Peyer's patch (tissue), 4 donors: ENCODE results near the gene CCNT1. TPM values are rescaled to one million over a fixed set of nuclear protein-coding genes. Genes with fewer than 3 reads are reported as not detected.
"Not testable (repeated sequence)": the region's sequence is repeated elsewhere in the genome, so short reads cannot be mapped to it uniquely, and the experiment has no call there.

Experiments
- DNase-seq, 3 donors: peaks; one replicate each; pipeline ENCODE4 v3.0.0-alpha.2; 2017 to 2019
- H3K27ac ChIP-seq, 4 donors: fragments of 200-600 bp; sonication (generic); one replicate each; pipeline ENCODE4 v1.5.1; 2016 to 2019
- H3K27me3 ChIP-seq, 2 donors: fragments of 200-600 bp; sonication (generic); one replicate each; pipeline ENCODE4 v1.5.1; 2019
- H3K36me3 ChIP-seq, 3 donors: fragments of 200-600 bp; sonication (generic); one replicate each; pipeline ENCODE4 v1.5.1; 2016 to 2019
- H3K4me1 ChIP-seq, 4 donors: fragments of 200-600 bp; sonication (generic); one replicate each; pipeline ENCODE4 v1.5.1; 2016 to 2019
- H3K4me3 ChIP-seq, 4 donors: fragments of 200-600 bp; sonication (generic); 1 replicate in 3 of 4; 2 replicates in 1 of 4; pipeline ENCODE4 v1.5.1; 2016 to 2019; ENCODE audit warnings: mild to moderate bottlenecking in 1 of 4
- H3K9me3 ChIP-seq, 4 donors: fragments of 200-600 bp; sonication (generic); one replicate each; pipeline ENCODE4 v1.5.1; 2016 to 2019; ENCODE audit warnings: mild to moderate bottlenecking in 1 of 4
- CTCF ChIP-seq, 6 experiments: fragments of 450-650 bp in 4 of 6; fragments of 200-600 bp in 2 of 6; sonication (generic) in 1 of 6; IDR thresholded peaks; one replicate each; pipeline ENCODE4 v1.5.1; 2017 to 2019; ENCODE audit warnings: antibody characterized with exemption in 6 of 6, mild to moderate bottlenecking in 3 of 6, moderate library complexity in 1 of 6
- POLR2A ChIP-seq, 2 donors: fragments of 450-650 bp; IDR thresholded peaks; one replicate each; pipeline ENCODE4 v1.5.1; 2017; ENCODE audit warnings: antibody characterized with exemption in 2 of 2, mild to moderate bottlenecking in 2 of 2, moderate library complexity in 2 of 2
- small RNA-seq, 2 donors: library from RNA; depleted of rRNA; stranded (forward); fragments of <200 nt; gene quantifications; one replicate each; pipeline ENCODE3, GENCODE V24; 2016
- total RNA-seq, 4 donors: library from RNA; depleted of rRNA; stranded (reverse); fragments of >200 nt; gene quantifications; one replicate each; pipeline ENCODE4 v1.1.0, GENCODE V29; 2016

Gene CCNT1
- total RNA-seq, 4 donors from 2014 or later = 29.6 to 68.5 (median 42.9) TPM

- TF ChIP-seq POLR2A (IDR thresholded peaks at IDR 0.05) = no peak
- TF ChIP-seq CTCF (IDR thresholded peaks at IDR 0.05) = no peak
- H3K36me3 ChIP-seq = peaks cover 0 to 52% (median 0%) of the 10 kb centered on the region in 3 donors
- H3K4me3 ChIP-seq = no peak overlapping the region
- H3K27ac ChIP-seq = no peak overlapping the region
- no peaks in the 10 kb centered on the region for H3K27me3 ChIP-seq
- H3K4me1 ChIP-seq = no peaks in the 10 kb centered on the region
- no peak for DNase-seq
- H3K9me3 ChIP-seq = no peaks in the 10 kb centered on the region
These were observed 64.8 kb downstream of the CCNT1 start for GRCh38 chr12:48651681-48652080.

- H3K4me1 ChIP-seq, H3K27me3 ChIP-seq, H3K36me3 ChIP-seq, DNase-seq, H3K4me3 ChIP-seq, H3K9me3 ChIP-seq, H3K27ac ChIP-seq: not testable (repeated sequence)
These were observed 71.2 kb downstream of the CCNT1 start for GRCh38 chr12:48645354-48645753.

- Histone ChIP-seq H3K36me3 (no peaks in the 10 kb centered on the region), H3K27me3 (no peaks in the 10 kb centered on the region), H3K9me3 (peaks cover 0 to 9% (median 0%) of the 10 kb centered on the region in 4 donors), H3K4me1 (no peaks in the 10 kb centered on the region), H3K27ac (no peak overlapping the region), H3K4me3 (no peak overlapping the region)
- TF ChIP-seq POLR2A (IDR thresholded peaks at IDR 0.05) (no peak), CTCF (IDR thresholded peaks at IDR 0.05) (no peak)
- no peak for DNase-seq
These were observed 73.5 kb downstream of the CCNT1 start for GRCh38 chr12:48643011-48643410.

- not testable (repeated sequence) for H3K27ac ChIP-seq, H3K4me1 ChIP-seq, H3K4me3 ChIP-seq, H3K36me3 ChIP-seq, H3K27me3 ChIP-seq, DNase-seq, H3K9me3 ChIP-seq
These were observed 74.6 kb downstream of the CCNT1 start for GRCh38 chr12:48641752-48642555.

- TF ChIP-seq POLR2A (IDR thresholded peaks at IDR 0.05) = no peak
- TF ChIP-seq CTCF (IDR thresholded peaks at IDR 0.05) = no peak
These were observed 75.7 kb downstream of the CCNT1 start for GRCh38 chr12:48640854-48641253.

GRCh38 chr12:48640428-48640827, 76.1 kb downstream of the CCNT1 start:
- Histone ChIP-seq H3K9me3 (peaks cover 0 to 9% (median 0%) of the 10 kb centered on the region in 4 donors), H3K27me3 (no peaks in the 10 kb centered on the region), H3K27ac (no peak overlapping the region), H3K4me3 (no peak overlapping the region), H3K36me3 (no peaks in the 10 kb centered on the region), H3K4me1 (no peaks in the 10 kb centered on the region)
- TF ChIP-seq POLR2A (IDR thresholded peaks at IDR 0.05) (no peak), CTCF (IDR thresholded peaks at IDR 0.05) (no peak)
- no peak for DNase-seq

More at GRCh38 chr12:48640854-48641253, 75.7 kb downstream of the CCNT1 start:
- Histone ChIP-seq H3K27me3 (no peaks in the 10 kb centered on the region), H3K27ac (no peak overlapping the region), H3K4me3 (no peak overlapping the region), H3K36me3 (no peaks in the 10 kb centered on the region), H3K4me1 (no peaks in the 10 kb centered on the region), H3K9me3 (peaks cover 0 to 9% (median 0%) of the 10 kb centered on the region in 4 donors)
- DNase-seq = no peak

Small RNAs within 50 kb of the gene (small RNA-seq; reads per million reads assigned to genes)
- gene MIR1291 (0 reads per million in 2 donors), gene SNORA2A (1.8 to 4.8 reads per million in 2 donors), gene SNORA2B (0 to 2.0 reads per million in 2 donors), gene SNORA2C (0.06 to 0.32 reads per million in 2 donors)

Other genes starting within 250 kb of the CCNT1 start
- gene ANP32D, start 244.1 kb downstream of the CCNT1 start, total RNA-seq = not detected
- gene C12orf54, start 234.2 kb downstream of the CCNT1 start, total RNA-seq = 1 to 10 TPM in 1 of 4 donors, not detected in 3; 2.8 TPM
- not detected for gene OR8S1, start 191.1 kb downstream of the CCNT1 start, total RNA-seq
- not detected for gene LALBA, start 146.7 kb downstream of the CCNT1 start, total RNA-seq
- 100 to 1,000 TPM in 1 of 4 donors, 10 to 100 TPM in 3; 14.4 to 106 (median 49.9) TPM for gene KANSL2, start 34.5 kb downstream of the CCNT1 start, total RNA-seq
- 100 to 1,000 TPM in 3 of 4 donors, 10 to 100 TPM in 1; 71.3 to 175 (median 129) TPM for gene ADCY6, start 72.4 kb upstream of the CCNT1 start, total RNA-seq
- 10 to 100 TPM; 10.2 to 47.0 (median 35.6) TPM for gene CACNB3, start 101.8 kb upstream of the CCNT1 start, total RNA-seq
- 100 to 1,000 TPM in 2 of 4 donors, 10 to 100 TPM in 2; 68.0 to 143 (median 104) TPM for gene DDX23, start 135.5 kb upstream of the CCNT1 start, total RNA-seq
- 1 to 10 TPM in 2 of 4 donors, under 1 TPM in 1, not detected in 1; 0.80 to 2.2 (median 1.6) TPM for gene RND1, start 149.2 kb upstream of the CCNT1 start, total RNA-seq
- 10 to 100 TPM in 2 of 4 donors, 1 to 10 TPM in 2; 7.5 to 26.9 (median 12.6) TPM for gene FKBP11, start 208.8 kb upstream of the CCNT1 start, total RNA-seq
- 100 to 1,000 TPM in 1 of 4 donors, 10 to 100 TPM in 3; 49.3 to 217 (median 63.5) TPM for gene ARF3, start 240.8 kb upstream of the CCNT1 start, total RNA-seq